A673 (cell line): Measurements from ENCODE around the gene INCA1. TPM values are rescaled to one million over a fixed set of nuclear protein-coding genes. Genes with fewer than 3 reads are reported as not detected.

Experiments used
- BruUV-seq: library from RNA; stranded (reverse); fragments of 400-500 nt; replicated peaks from 2 replicates; lab custom pipeline; 2021; lab: Mats Ljungman, UMichigan
- CTCF ChIA-PET: fragments of 300-600 bp; sonication (Branson Sonifier 250); formaldehyde crosslinking; loops from one replicate; lab custom pipeline; 2022; ENCODE audit warnings: antibody characterized with exemption; lab: Charles Lee
- POLR2A ChIA-PET: fragments of 300-600 bp; sonication (Branson Sonifier 250); formaldehyde crosslinking; loops from one replicate; lab custom pipeline; 2022; ENCODE audit warnings: antibody characterized with exemption; ENCODE audit not compliant: low non-redundant PET; lab: Charles Lee
- DNase-seq: peaks from one replicate; pipeline ENCODE4 v3.0.0-alpha.2; 2015; ENCODE audit warnings: low spot score
- H3K27ac ChIP-seq: fragments of 200-600 bp; sonication (generic); 2 replicates; pipeline ENCODE4 v1.5.1; 2016; ENCODE audit warnings: mixed run types, low read depth, mild to moderate bottlenecking, mixed read lengths, antibody characterized with exemption, low read length; ENCODE audit not compliant: poor library complexity, severe bottlenecking
- H3K27me3 ChIP-seq: fragments of 200-600 bp; sonication (generic); replicated peaks from 2 replicates; pipeline ENCODE4 v1.6.1; 2017; ENCODE audit warnings: mixed run types, low read depth, mild to moderate bottlenecking, mixed read lengths, antibody characterized with exemption, low read length; ENCODE audit not compliant: insufficient read depth, poor library complexity
- H3K36me3 ChIP-seq: fragments of 200-600 bp; sonication (generic); 2 replicates; pipeline ENCODE4 v1.6.1; 2016; ENCODE audit warnings: mixed run types, mild to moderate bottlenecking, mixed read lengths, antibody characterized with exemption, low read length; ENCODE audit not compliant: insufficient read depth, poor library complexity, severe bottlenecking
- H3K4me1 ChIP-seq: fragments of 200-600 bp; sonication (generic); 2 replicates; pipeline ENCODE4 v1.6.1; 2017; ENCODE audit warnings: mixed run types, mild to moderate bottlenecking, mixed read lengths, antibody characterized with exemption, low read length; ENCODE audit not compliant: insufficient read depth, poor library complexity, severe bottlenecking
- H3K4me3 ChIP-seq: fragments of 200-600 bp; sonication (generic); 2 replicates; pipeline ENCODE4 v1.5.1; 2016; ENCODE audit warnings: low read depth, mixed run types, mild to moderate bottlenecking, mixed read lengths, low read length; ENCODE audit not compliant: poor library complexity, severe bottlenecking
- H3K9me3 ChIP-seq: fragments of 200-600 bp; sonication (generic); 2 replicates; pipeline ENCODE4 v1.6.1; 2016; ENCODE audit warnings: mixed run types, low read depth, mild to moderate bottlenecking, mixed read lengths, antibody characterized with exemption, low read length; ENCODE audit not compliant: poor library complexity, severe bottlenecking
- CTCF ChIP-seq: fragments of 300-800, 200-600 bp; sonication (generic); conservative IDR thresholded peaks from 2 replicates; pipeline ENCODE4 v1.5.1; 2017; ENCODE audit warnings: low read depth, mild to moderate bottlenecking, antibody characterized with exemption, low read length, moderate library complexity, mixed read lengths
- EZH2 ChIP-seq: fragments of 200-600 bp; sonication (generic); IDR thresholded peaks from 2 replicates; pipeline ENCODE4 v1.6.1; 2017; ENCODE audit warnings: borderline replicate concordance, low read depth, mild to moderate bottlenecking, mixed read lengths, antibody characterized with exemption, low read length; ENCODE audit not compliant: poor library complexity, severe bottlenecking
- intact Hi-C: fragments of 100-400 bp; cut with micrococcal nuclease; formaldehyde crosslinking; loops from one replicate; pipeline ENCODE4 v1.10.0; 2022; ENCODE audit not compliant: unreplicated experiment
- total RNA-seq: library from RNA; stranded (reverse); gene quantifications from 2 replicates; pipeline ENCODE4 v1.2.3, GENCODE V29; 2021

INCA1 gene
- total RNA-seq, 1 experiment from 2014 or later = 0.62 TPM

- no peaks in the 10 kb centered on the region for H3K27me3 ChIP-seq
- intact Hi-C loops = no loop called here
- no peaks in the 10 kb centered on the region for H3K9me3 ChIP-seq
- TF ChIP-seq CTCF (no peak), EZH2 (no peak)
- BruUV-seq = no TSS peak
- ChIA-PET CTCF (no interaction called here), POLR2A (interaction anchor here (0.6 kb wide), 1 partner anchor 16 kb away, joined by 3 read pairs; the partner anchor contains the start of gene SPAG7)
- DNase-seq = no peak
- peaks cover 13% of the 10 kb centered on the region for H3K4me1 ChIP-seq
- H3K27ac ChIP-seq = no peak overlapping the region
- H3K36me3 ChIP-seq = peaks cover 6% of the 10 kb centered on the region
- no peak overlapping the region for H3K4me3 ChIP-seq
Measured at GRCh38 chr17:4951486-4951885, 45.8 kb downstream of the INCA1 start.

- DNase-seq = no peak
- BruUV-seq = no TSS peak
- TF ChIP-seq EZH2 (no peak), CTCF (no peak)
- POLR2A ChIA-PET = no interaction called here
- Histone ChIP-seq H3K36me3 (peaks cover 13% of the 10 kb centered on the region), H3K27me3 (no peaks in the 10 kb centered on the region), H3K4me1 (peaks cover 20% of the 10 kb centered on the region), H3K4me3 (peak within 1 kb of the TSS; percentile 100), H3K9me3 (no peaks in the 10 kb centered on the region), H3K27ac (peak within 1 kb of the TSS; percentile 99)
- intact Hi-C loops = no loop called here
- CTCF ChIA-PET = no interaction called here
Measured at GRCh38 chr17:4950746-4951204, 46.5 kb downstream of the INCA1 start, which contains the start of gene ENO3. Gene ENO3 (plus strand): TSS chr17:4951119. CDS start chr17:4951830, 711 bp downstream.

GRCh38 chr17:4950075-4950745 is 47.1 kb downstream of the INCA1 start:
- no peak for TF ChIP-seq CTCF
- TF ChIP-seq EZH2 = no peak
- BruUV-seq = no TSS peak
- H3K9me3 ChIP-seq = no peaks in the 10 kb centered on the region
- POLR2A ChIA-PET = no interaction called here
- no peaks in the 10 kb centered on the region for H3K27me3 ChIP-seq
- H3K4me3 ChIP-seq = peak overlapping the region; percentile 100
- no peak for DNase-seq
- intact Hi-C loops = no loop called here
- peaks cover 18% of the 10 kb centered on the region for H3K36me3 ChIP-seq
- H3K4me1 ChIP-seq = peaks cover 25% of the 10 kb centered on the region
- peak overlapping the region; percentile 99 for H3K27ac ChIP-seq
- CTCF ChIA-PET = no interaction called here
